SK-N-SH (cell line): Measurements from ENCODE around the gene CERS6. TPM values are rescaled to one million over a fixed set of nuclear protein-coding genes. Genes with fewer than 3 reads are reported as not detected.

Experiments
- CTCF ChIA-PET: fragments of 300-600, 350-600 bp; formaldehyde crosslinking; extraction: SDS; loops from one replicate; lab custom pipeline; 2021; lab: Yijun Ruan, JAX
- POLR2A ChIA-PET: fragments of 350-600 bp; sonication (Branson Sonifier 250); formaldehyde crosslinking; extraction: SDS; loops from one replicate; lab custom pipeline; 2020; ENCODE audit warnings: antibody characterized with exemption, inconsistent platforms; lab: Yijun Ruan, JAX
- DNase-seq: peaks from one replicate; pipeline ENCODE4 v3.0.0; 2012
- H2AFZ ChIP-seq: fragments of 200-600 bp; sonication (generic); 2 replicates; pipeline ENCODE4 v1.8.1; 2016; ENCODE audit warnings: antibody characterized with exemption, mild to moderate bottlenecking, low read depth
- H3F3A ChIP-seq: fragments of 200-600 bp; sonication (generic); replicated peaks from 2 replicates; pipeline ENCODE3; 2016; ENCODE audit warnings: antibody characterized with exemption, mild to moderate bottlenecking; ENCODE audit not compliant: insufficient read depth
- H3K27ac ChIP-seq, 2 experiments: fragments of 200-500 bp in 1 of 2; fragments of 200-600 bp in 1 of 2; sonication (Bioruptor generic) in 1 of 2; sonication (generic), shearing (Covaris generic) in 1 of 2; 2 replicates each; pipeline versions ENCODE4 v1.5.1 to v1.6.1; 2014 to 2016; ENCODE audit warnings: low read depth in 2 of 2, inconsistent platforms in 1 of 2, low read length in 1 of 2, mild to moderate bottlenecking in 1 of 2, mixed read lengths in 1 of 2
- H3K27me3 ChIP-seq: fragments of 200-600 bp; sonication (generic), shearing (Covaris generic); 2 replicates; pipeline ENCODE4 v1.6.1; 2016; ENCODE audit warnings: mixed run types; ENCODE audit not compliant: insufficient read depth
- H3K36me3 ChIP-seq, 2 experiments: fragments of 200-500 bp in 1 of 2; fragments of 200-600 bp in 1 of 2; sonication (Bioruptor generic) in 1 of 2; sonication (generic) in 1 of 2; replicated peaks in 1 of 2; 2 replicates each; pipeline versions ENCODE3 to v1.5.1; 2014 to 2016; ENCODE audit warnings: low read length in 1 of 2, mild to moderate bottlenecking in 1 of 2; ENCODE audit not compliant: insufficient read depth in 2 of 2, control insufficient read depth in 1 of 2
- H3K4me1 ChIP-seq, 2 experiments: fragments of 200-500 bp in 1 of 2; fragments of 200-600 bp in 1 of 2; sonication (Bioruptor generic) in 1 of 2; sonication (generic), shearing (Covaris generic) in 1 of 2; 2 replicates each; pipeline versions ENCODE4 v1.5.1 to v1.6.1; 2014 to 2016; ENCODE audit warnings: low read depth in 1 of 2, low read length in 1 of 2, mixed run types in 1 of 2; ENCODE audit not compliant: insufficient read depth in 2 of 2, control insufficient read depth in 1 of 2
- H3K4me2 ChIP-seq: fragments of 200-600 bp; sonication (generic), shearing (Covaris generic); 2 replicates; pipeline ENCODE4 v1.6.1; 2017; ENCODE audit warnings: mixed run types
- H3K4me3 ChIP-seq, 2 experiments: fragments of 200-500 bp in 1 of 2; fragments of 200-600 bp in 1 of 2; sonication (Bioruptor generic) in 1 of 2; sonication (generic), shearing (Covaris generic) in 1 of 2; 2 replicates each; pipeline versions ENCODE4 v1.5.1 to v1.8.1; 2014 to 2016; ENCODE audit warnings: low read depth in 2 of 2, inconsistent platforms in 1 of 2, low read length in 1 of 2, mild to moderate bottlenecking in 1 of 2, mixed read lengths in 1 of 2, moderate library complexity in 1 of 2
- H3K79me2 ChIP-seq: fragments of 200-600 bp; sonication (generic); 2 replicates; pipeline ENCODE4 v1.8.1; 2017; ENCODE audit warnings: mild to moderate bottlenecking; ENCODE audit not compliant: insufficient read depth
- H3K9ac ChIP-seq: fragments of 200-600 bp; sonication (generic); 2 replicates; pipeline ENCODE4 v1.6.1; 2017; ENCODE audit warnings: mixed run types
- H3K9me2 ChIP-seq: fragments of 200-600 bp; sonication (generic); 2 replicates; pipeline ENCODE4 v1.6.1; 2017; ENCODE audit warnings: mixed run types
- H3K9me3 ChIP-seq: fragments of 200-600 bp; sonication (generic); 2 replicates; pipeline ENCODE4 v1.6.1; 2017; ENCODE audit warnings: mixed run types, mild to moderate bottlenecking, moderate library complexity
- H4K20me1 ChIP-seq: fragments of 200-600 bp; sonication (generic); 2 replicates; pipeline ENCODE4 v1.6.1; 2017; ENCODE audit warnings: mild to moderate bottlenecking, mixed run types; ENCODE audit not compliant: insufficient read depth
- ELF1 ChIP-seq: IDR thresholded peaks from 2 replicates; pipeline ENCODE4 v1.4.0; 2012
- EP300 ChIP-seq, 2 experiments: IDR thresholded peaks; 2 replicates each; pipeline versions ENCODE4 v1.4.0 to v1.6.1; 2012; ENCODE audit warnings: borderline replicate concordance in 1 of 2, low read depth in 1 of 2, low read length in 1 of 2
- FOXM1 ChIP-seq: IDR thresholded peaks from 2 replicates; pipeline ENCODE4 v1.4.0; 2012; ENCODE audit warnings: low read depth, mild to moderate bottlenecking
- GABPA ChIP-seq: IDR thresholded peaks from 2 replicates; pipeline ENCODE4 v1.4.0; 2012; ENCODE audit warnings: low read depth, mild to moderate bottlenecking
- MXI1 ChIP-seq: IDR thresholded peaks from 2 replicates; pipeline ENCODE4 v1.6.1; 2012; ENCODE audit warnings: mild to moderate bottlenecking, low read depth, low read length, improper control_type of control experiment
- RAD21 ChIP-seq: IDR thresholded peaks from 2 replicates; pipeline ENCODE4 v1.6.1; 2012; ENCODE audit warnings: mild to moderate bottlenecking, low read length
- RCOR1 ChIP-seq: fragments of 150-350 bp; IDR thresholded peaks from 2 replicates; pipeline ENCODE4 v1.6.1; 2017; ENCODE audit warnings: antibody characterized with exemption, low read length
- RXRA ChIP-seq: IDR thresholded peaks from 2 replicates; pipeline ENCODE4 v1.4.0; 2012; ENCODE audit warnings: low read depth, mild to moderate bottlenecking, borderline replicate concordance
- SMC3 ChIP-seq: IDR thresholded peaks from 2 replicates; pipeline ENCODE4 v1.6.1; 2012; ENCODE audit warnings: low read depth, low read length, improper control_type of control experiment
- TCF12 ChIP-seq: IDR thresholded peaks from 2 replicates; pipeline ENCODE4 v1.4.0; 2012
- YY1 ChIP-seq: IDR thresholded peaks from 2 replicates; pipeline ENCODE4 v1.4.0; 2012; ENCODE audit warnings: low read depth, mild to moderate bottlenecking
- polyA plus RNA-seq, 3 experiments: library from polyadenylated mRNA; depleted of rRNA; stranded (reverse); fragments of >200 nt; gene quantifications; 2 replicates each; pipeline ENCODE4 v1.2.3, GENCODE V29; 2012
- TF ChIP-seq, protein P1 (sequence below): fragments of 150-350 bp; IDR thresholded peaks from 2 replicates; pipeline ENCODE4 v1.6.1; 2017; ENCODE audit warnings: antibody characterized with exemption, low read length, low read depth, borderline replicate concordance
- TF ChIP-seq, protein P2 (sequence below): fragments of 150-350 bp; IDR thresholded peaks from 2 replicates; pipeline ENCODE4 v1.6.1; 2016; ENCODE audit warnings: mild to moderate bottlenecking, low read depth, low read length
- TF ChIP-seq, protein P3 (sequence below): IDR thresholded peaks from 2 replicates; pipeline ENCODE4 v1.6.1; 2012; ENCODE audit warnings: mild to moderate bottlenecking, low read depth, low read length, moderate library complexity
- TF ChIP-seq, protein P4 (sequence below): IDR thresholded peaks from 2 replicates; pipeline ENCODE4 v1.4.0; 2012; ENCODE audit warnings: low read depth, borderline replicate concordance
- TF ChIP-seq, protein P5 (sequence below): IDR thresholded peaks from 2 replicates; pipeline ENCODE4 v1.4.0; 2012; ENCODE audit warnings: low read depth
- TF ChIP-seq, protein P6 (sequence below): IDR thresholded peaks from 2 replicates; pipeline ENCODE4 v1.4.0; 2012; ENCODE audit warnings: low read depth, borderline replicate concordance
- TF ChIP-seq, protein P7 (sequence below): fragments of 200-600 bp; sonication (generic); IDR thresholded peaks from 2 replicates; pipeline ENCODE4 v1.6.1; 2017; ENCODE audit warnings: antibody characterized with exemption, mild to moderate bottlenecking, moderate library complexity

The CERS6 gene
- polyA plus RNA-seq, 1 of the 3 experiments (the other 2 are of a cell fraction), result 1.8 TPM

DNA sequence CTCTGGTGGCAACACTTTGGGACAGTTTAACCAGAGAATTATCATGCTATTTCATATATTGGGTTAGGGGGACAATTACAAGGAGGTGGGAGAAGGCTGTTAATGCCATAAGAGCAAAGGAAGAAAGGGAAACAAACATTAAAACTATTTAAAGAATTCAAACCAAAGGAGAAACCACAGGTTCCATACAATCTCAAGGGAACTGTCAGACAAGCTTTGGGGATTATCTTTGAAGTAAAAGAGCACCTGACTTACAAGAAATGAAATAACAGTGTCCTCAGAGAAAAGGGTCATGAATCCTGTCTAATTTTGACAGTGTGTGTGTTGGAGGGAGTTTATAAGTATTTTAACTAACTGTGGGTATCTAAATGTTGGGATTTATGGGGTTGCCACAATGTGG, 44.4 kb downstream of the CERS6 start:
- Histone ChIP-seq H3K27me3 (no peaks in the 10 kb centered on the region), H3K9me2 (no peaks in the 10 kb centered on the region), H4K20me1 (no peaks in the 10 kb centered on the region), H3K9me3 (no peaks in the 10 kb centered on the region), H3K36me3 (no peaks in the 10 kb centered on the region), H3K4me3 (no peak overlapping the region), H3F3A (no peaks in the 10 kb centered on the region), H3K4me1 (no peaks in the 10 kb centered on the region), H2AFZ (no peak overlapping the region), H3K4me2 (no peak overlapping the region), H3K27ac (no peak overlapping the region), H3K9ac (no peak overlapping the region), H3K79me2 (no peaks in the 10 kb centered on the region)
- POLR2A ChIA-PET, result no interaction called here
- DNase-seq, result no peak
- CTCF ChIA-PET, result no interaction called here
- TF ChIP-seq, protein P1, sequence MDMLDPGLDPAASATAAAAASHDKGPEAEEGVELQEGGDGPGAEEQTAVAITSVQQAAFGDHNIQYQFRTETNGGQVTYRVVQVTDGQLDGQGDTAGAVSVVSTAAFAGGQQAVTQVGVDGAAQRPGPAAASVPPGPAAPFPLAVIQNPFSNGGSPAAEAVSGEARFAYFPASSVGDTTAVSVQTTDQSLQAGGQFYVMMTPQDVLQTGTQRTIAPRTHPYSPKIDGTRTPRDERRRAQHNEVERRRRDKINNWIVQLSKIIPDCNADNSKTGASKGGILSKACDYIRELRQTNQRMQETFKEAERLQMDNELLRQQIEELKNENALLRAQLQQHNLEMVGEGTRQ, result no peak
- TF ChIP-seq, protein P2, sequence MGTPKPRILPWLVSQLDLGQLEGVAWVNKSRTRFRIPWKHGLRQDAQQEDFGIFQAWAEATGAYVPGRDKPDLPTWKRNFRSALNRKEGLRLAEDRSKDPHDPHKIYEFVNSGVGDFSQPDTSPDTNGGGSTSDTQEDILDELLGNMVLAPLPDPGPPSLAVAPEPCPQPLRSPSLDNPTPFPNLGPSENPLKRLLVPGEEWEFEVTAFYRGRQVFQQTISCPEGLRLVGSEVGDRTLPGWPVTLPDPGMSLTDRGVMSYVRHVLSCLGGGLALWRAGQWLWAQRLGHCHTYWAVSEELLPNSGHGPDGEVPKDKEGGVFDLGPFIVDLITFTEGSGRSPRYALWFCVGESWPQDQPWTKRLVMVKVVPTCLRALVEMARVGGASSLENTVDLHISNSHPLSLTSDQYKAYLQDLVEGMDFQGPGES, result no peak
- TF ChIP-seq ELF1 (no peak), RCOR1 (no peak), SMC3 (no peak), TCF12 (no peak), RXRA (no peak), FOXM1 (no peak), YY1 (no peak), MXI1 (no peak), EP300 (IDR thresholded peaks at IDR 0.05; ENCODE audit: borderline replicate concordance in 1 of 2, low read depth in 1 of 2, low read length in 1 of 2) (no peak), RAD21 (no peak), GABPA (no peak)
- TF ChIP-seq, protein P3, sequence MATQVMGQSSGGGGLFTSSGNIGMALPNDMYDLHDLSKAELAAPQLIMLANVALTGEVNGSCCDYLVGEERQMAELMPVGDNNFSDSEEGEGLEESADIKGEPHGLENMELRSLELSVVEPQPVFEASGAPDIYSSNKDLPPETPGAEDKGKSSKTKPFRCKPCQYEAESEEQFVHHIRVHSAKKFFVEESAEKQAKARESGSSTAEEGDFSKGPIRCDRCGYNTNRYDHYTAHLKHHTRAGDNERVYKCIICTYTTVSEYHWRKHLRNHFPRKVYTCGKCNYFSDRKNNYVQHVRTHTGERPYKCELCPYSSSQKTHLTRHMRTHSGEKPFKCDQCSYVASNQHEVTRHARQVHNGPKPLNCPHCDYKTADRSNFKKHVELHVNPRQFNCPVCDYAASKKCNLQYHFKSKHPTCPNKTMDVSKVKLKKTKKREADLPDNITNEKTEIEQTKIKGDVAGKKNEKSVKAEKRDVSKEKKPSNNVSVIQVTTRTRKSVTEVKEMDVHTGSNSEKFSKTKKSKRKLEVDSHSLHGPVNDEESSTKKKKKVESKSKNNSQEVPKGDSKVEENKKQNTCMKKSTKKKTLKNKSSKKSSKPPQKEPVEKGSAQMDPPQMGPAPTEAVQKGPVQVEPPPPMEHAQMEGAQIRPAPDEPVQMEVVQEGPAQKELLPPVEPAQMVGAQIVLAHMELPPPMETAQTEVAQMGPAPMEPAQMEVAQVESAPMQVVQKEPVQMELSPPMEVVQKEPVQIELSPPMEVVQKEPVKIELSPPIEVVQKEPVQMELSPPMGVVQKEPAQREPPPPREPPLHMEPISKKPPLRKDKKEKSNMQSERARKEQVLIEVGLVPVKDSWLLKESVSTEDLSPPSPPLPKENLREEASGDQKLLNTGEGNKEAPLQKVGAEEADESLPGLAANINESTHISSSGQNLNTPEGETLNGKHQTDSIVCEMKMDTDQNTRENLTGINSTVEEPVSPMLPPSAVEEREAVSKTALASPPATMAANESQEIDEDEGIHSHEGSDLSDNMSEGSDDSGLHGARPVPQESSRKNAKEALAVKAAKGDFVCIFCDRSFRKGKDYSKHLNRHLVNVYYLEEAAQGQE, result no peak
- TF ChIP-seq, protein P4, sequence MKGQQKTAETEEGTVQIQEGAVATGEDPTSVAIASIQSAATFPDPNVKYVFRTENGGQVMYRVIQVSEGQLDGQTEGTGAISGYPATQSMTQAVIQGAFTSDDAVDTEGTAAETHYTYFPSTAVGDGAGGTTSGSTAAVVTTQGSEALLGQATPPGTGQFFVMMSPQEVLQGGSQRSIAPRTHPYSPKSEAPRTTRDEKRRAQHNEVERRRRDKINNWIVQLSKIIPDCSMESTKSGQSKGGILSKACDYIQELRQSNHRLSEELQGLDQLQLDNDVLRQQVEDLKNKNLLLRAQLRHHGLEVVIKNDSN, result no peak
- TF ChIP-seq, protein P5, sequence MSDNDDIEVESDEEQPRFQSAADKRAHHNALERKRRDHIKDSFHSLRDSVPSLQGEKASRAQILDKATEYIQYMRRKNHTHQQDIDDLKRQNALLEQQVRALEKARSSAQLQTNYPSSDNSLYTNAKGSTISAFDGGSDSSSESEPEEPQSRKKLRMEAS, result no peak
- TF ChIP-seq, protein P6, sequence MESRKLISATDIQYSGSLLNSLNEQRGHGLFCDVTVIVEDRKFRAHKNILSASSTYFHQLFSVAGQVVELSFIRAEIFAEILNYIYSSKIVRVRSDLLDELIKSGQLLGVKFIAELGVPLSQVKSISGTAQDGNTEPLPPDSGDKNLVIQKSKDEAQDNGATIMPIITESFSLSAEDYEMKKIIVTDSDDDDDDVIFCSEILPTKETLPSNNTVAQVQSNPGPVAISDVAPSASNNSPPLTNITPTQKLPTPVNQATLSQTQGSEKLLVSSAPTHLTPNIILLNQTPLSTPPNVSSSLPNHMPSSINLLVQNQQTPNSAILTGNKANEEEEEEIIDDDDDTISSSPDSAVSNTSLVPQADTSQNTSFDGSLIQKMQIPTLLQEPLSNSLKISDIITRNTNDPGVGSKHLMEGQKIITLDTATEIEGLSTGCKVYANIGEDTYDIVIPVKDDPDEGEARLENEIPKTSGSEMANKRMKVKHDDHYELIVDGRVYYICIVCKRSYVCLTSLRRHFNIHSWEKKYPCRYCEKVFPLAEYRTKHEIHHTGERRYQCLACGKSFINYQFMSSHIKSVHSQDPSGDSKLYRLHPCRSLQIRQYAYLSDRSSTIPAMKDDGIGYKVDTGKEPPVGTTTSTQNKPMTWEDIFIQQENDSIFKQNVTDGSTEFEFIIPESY, result no peak
- TF ChIP-seq, protein P7, sequence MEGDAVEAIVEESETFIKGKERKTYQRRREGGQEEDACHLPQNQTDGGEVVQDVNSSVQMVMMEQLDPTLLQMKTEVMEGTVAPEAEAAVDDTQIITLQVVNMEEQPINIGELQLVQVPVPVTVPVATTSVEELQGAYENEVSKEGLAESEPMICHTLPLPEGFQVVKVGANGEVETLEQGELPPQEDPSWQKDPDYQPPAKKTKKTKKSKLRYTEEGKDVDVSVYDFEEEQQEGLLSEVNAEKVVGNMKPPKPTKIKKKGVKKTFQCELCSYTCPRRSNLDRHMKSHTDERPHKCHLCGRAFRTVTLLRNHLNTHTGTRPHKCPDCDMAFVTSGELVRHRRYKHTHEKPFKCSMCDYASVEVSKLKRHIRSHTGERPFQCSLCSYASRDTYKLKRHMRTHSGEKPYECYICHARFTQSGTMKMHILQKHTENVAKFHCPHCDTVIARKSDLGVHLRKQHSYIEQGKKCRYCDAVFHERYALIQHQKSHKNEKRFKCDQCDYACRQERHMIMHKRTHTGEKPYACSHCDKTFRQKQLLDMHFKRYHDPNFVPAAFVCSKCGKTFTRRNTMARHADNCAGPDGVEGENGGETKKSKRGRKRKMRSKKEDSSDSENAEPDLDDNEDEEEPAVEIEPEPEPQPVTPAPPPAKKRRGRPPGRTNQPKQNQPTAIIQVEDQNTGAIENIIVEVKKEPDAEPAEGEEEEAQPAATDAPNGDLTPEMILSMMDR, result no peak
